ENCODE data around the gene FRMPD4.

DNA sequence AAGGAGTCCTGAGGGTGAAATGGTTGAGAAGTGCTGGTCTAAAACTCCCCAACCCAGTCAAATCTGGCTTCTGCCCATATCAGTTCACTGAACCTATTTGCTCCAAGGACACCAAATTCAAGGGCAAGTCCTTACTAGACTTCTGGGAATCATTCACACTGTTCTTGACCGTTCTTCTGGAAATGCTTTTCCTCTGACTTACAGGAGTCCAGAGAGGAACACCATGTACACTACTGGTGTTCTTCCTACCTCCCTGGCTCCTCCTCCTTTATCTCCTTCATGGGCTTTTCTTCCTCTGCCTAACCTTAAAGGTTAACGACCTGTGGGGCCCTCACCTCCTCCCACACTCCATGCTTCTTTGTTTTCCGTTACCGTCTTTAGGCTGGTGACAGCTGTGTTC lies 281.3 kb downstream of the FRMPD4 start:
- TF ChIP-seq, protein P1, sequence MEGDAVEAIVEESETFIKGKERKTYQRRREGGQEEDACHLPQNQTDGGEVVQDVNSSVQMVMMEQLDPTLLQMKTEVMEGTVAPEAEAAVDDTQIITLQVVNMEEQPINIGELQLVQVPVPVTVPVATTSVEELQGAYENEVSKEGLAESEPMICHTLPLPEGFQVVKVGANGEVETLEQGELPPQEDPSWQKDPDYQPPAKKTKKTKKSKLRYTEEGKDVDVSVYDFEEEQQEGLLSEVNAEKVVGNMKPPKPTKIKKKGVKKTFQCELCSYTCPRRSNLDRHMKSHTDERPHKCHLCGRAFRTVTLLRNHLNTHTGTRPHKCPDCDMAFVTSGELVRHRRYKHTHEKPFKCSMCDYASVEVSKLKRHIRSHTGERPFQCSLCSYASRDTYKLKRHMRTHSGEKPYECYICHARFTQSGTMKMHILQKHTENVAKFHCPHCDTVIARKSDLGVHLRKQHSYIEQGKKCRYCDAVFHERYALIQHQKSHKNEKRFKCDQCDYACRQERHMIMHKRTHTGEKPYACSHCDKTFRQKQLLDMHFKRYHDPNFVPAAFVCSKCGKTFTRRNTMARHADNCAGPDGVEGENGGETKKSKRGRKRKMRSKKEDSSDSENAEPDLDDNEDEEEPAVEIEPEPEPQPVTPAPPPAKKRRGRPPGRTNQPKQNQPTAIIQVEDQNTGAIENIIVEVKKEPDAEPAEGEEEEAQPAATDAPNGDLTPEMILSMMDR (IDR thresholded peaks at IDR 0.05; ENCODE audit: insufficient read depth, low read depth, low read length) = no peak
- no peak for TF ChIP-seq EZH2 (IDR thresholded peaks at IDR 0.05; ENCODE audit: insufficient read depth, low read length)

Measured in astrocyte (in vitro differentiated cells and primary cell).